HEK293T (cell line): ENCODE measurements around the gene BMPR1B.
"Not testable (repeated sequence)": the region's sequence is repeated elsewhere in the genome, so short reads cannot be mapped to it uniquely, and the experiment has no call there.

Experiments used
- CTCF ChIA-PET: fragments of 350-600 bp; formaldehyde crosslinking; extraction: SDS; loops from one replicate; lab custom pipeline; 2021; ENCODE audit warnings: antibody characterized with exemption, inconsistent platforms; lab: Yijun Ruan, JAX
- POLR2A ChIA-PET: fragments of 350-600 bp; formaldehyde crosslinking; extraction: SDS; loops from one replicate; lab custom pipeline; 2020; ENCODE audit warnings: antibody characterized with exemption, inconsistent platforms; lab: Yijun Ruan, JAX
- DNase-seq: peaks from one replicate; pipeline ENCODE4 v3.0.0; 2012; ENCODE audit warnings: mixed read lengths; ENCODE audit errors: extremely low spot score
- ARNT ChIP-seq: fragments of 450-650 bp; IDR thresholded peaks from 2 replicates; pipeline ENCODE4 v1.6.1; 2017; ENCODE audit warnings: mild to moderate bottlenecking
- BHLHE40 ChIP-seq: fragments of 450-650 bp; IDR thresholded peaks from 2 replicates; pipeline ENCODE4 v1.6.1; 2016; ENCODE audit warnings: mild to moderate bottlenecking, moderate library complexity, borderline replicate concordance
- CTBP1 ChIP-seq: fragments of 450-650 bp; IDR thresholded peaks from 2 replicates; pipeline ENCODE4 v1.6.1; 2016; ENCODE audit warnings: borderline replicate concordance
- ELF4 ChIP-seq: fragments of 450-650 bp; IDR thresholded peaks from 2 replicates; pipeline ENCODE4 v1.6.1; 2017; ENCODE audit warnings: antibody characterized with exemption
- FOXA1 ChIP-seq: fragments of 450-650 bp; IDR thresholded peaks from 2 replicates; pipeline ENCODE4 v1.6.1; 2016; ENCODE audit warnings: mild to moderate bottlenecking
- FOXK2 ChIP-seq: fragments of 450-650 bp; IDR thresholded peaks from 2 replicates; pipeline ENCODE4 v1.6.1; 2016; ENCODE audit warnings: mild to moderate bottlenecking
- FOXM1 ChIP-seq: fragments of 450-650 bp; IDR thresholded peaks from 2 replicates; pipeline ENCODE4 v1.6.1; 2017; ENCODE audit warnings: mild to moderate bottlenecking, borderline replicate concordance
- HDGF ChIP-seq: fragments of 450-650 bp; IDR thresholded peaks from 2 replicates; pipeline ENCODE4 v1.6.1; 2017; ENCODE audit warnings: antibody characterized with exemption, borderline replicate concordance
- L3MBTL2 ChIP-seq: fragments of 450-650 bp; conservative IDR thresholded peaks from 2 replicates; pipeline ENCODE4 v1.6.1; 2016; ENCODE audit warnings: mild to moderate bottlenecking
- LEF1 ChIP-seq: fragments of 450-650 bp; IDR thresholded peaks from 2 replicates; pipeline ENCODE4 v1.6.1; 2017; ENCODE audit warnings: mild to moderate bottlenecking, borderline replicate concordance
- NFRKB ChIP-seq: fragments of 450-650 bp; IDR thresholded peaks from 2 replicates; pipeline ENCODE4 v1.6.1; 2016; ENCODE audit warnings: mild to moderate bottlenecking, moderate library complexity
- SP1 ChIP-seq: fragments of 450-650 bp; IDR thresholded peaks from 2 replicates; pipeline ENCODE4 v1.6.1; 2017
- SUZ12 ChIP-seq: fragments of 450-650 bp; IDR thresholded peaks from 2 replicates; pipeline ENCODE4 v1.6.1; 2016; ENCODE audit warnings: mild to moderate bottlenecking
- TARDBP ChIP-seq: fragments of 450-650 bp; IDR thresholded peaks from 2 replicates; pipeline ENCODE4 v1.6.1; 2016
- ZNF384 ChIP-seq: fragments of 450-650 bp; IDR thresholded peaks from 2 replicates; pipeline ENCODE4 v1.6.1; 2016
- TF ChIP-seq, protein P1 (sequence below): fragments of 450-650 bp; IDR thresholded peaks from 2 replicates; pipeline ENCODE4 v1.6.1; 2016

Gene BMPR1B

DNA sequence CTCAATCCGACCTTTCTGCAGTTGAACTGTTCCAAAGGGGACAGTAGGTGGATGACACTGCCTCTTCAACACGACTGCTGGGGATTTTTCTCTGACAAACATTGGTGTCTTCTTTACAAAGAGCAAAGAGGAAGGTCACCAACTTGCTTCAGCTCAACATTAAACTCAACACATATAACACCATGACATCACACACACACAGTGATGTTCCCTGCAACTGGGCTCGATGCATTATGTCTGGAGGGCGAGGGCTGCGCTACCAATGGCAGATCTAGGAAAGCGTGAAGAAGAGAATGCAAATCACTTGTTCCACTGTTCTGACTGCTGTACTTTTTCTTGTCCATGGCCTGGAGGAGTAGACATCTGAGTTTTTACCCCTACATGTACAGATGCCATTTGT lies 405.1 kb downstream of the BMPR1B start:
- DNase-seq, result no peak
- CTCF ChIA-PET, result no interaction called here
- POLR2A ChIA-PET, result no interaction called here
- TF ChIP-seq FOXK2 (no peak), LEF1 (no peak), SUZ12 (no peak), ELF4 (no peak), TARDBP (no peak), ARNT (no peak), ZNF384 (no peak), L3MBTL2 (no peak), CTBP1 (no peak), SP1 (no peak), HDGF (no peak), NFRKB (no peak), FOXA1 (no peak), FOXM1 (no peak), BHLHE40 (no peak)
- TF ChIP-seq, protein P1, sequence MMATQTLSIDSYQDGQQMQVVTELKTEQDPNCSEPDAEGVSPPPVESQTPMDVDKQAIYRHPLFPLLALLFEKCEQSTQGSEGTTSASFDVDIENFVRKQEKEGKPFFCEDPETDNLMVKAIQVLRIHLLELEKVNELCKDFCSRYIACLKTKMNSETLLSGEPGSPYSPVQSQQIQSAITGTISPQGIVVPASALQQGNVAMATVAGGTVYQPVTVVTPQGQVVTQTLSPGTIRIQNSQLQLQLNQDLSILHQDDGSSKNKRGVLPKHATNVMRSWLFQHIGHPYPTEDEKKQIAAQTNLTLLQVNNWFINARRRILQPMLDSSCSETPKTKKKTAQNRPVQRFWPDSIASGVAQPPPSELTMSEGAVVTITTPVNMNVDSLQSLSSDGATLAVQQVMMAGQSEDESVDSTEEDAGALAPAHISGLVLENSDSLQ, result no peak

DNA sequence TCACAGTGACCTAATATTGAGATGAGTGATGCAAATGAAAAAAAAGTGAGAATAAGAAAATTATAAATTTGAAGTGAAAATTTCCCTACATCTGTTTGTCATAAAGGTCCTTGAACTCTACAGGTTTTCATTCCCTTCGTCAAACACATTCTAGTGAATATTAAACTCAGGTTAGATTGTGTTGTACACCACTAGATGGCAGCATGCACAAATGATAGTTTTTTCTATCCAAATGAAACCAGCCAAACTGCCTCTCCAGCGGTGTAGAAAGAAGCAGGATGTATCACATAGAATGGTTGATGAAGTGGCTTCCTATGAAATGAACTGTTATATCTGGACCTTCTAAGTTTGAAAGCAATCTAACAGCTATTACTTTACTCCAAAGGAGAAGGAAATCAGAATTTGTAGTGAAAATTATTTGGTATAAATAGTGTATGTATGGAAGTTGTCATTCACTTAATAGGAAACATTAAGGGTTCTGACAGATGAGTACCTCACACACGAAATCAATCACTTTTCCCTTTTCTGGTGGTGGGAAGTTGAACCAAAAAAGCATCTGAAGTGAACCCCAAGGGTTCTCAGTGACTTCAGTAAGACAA lies 408.3 kb downstream of the BMPR1B start:
- DNase-seq, result peak; percentile 51
- ChIA-PET CTCF (no interaction called here), POLR2A (no interaction called here)
- TF ChIP-seq NFRKB (no peak), FOXK2 (no peak), SP1 (no peak), L3MBTL2 (no peak), FOXM1 (no peak), LEF1 (no peak), TARDBP (no peak), ARNT (no peak), FOXA1 (no peak), BHLHE40 (no peak), ZNF384 (no peak), HDGF (no peak), SUZ12 (no peak), ELF4 (no peak)
- TF ChIP-seq, protein P1, result no peak

DNA sequence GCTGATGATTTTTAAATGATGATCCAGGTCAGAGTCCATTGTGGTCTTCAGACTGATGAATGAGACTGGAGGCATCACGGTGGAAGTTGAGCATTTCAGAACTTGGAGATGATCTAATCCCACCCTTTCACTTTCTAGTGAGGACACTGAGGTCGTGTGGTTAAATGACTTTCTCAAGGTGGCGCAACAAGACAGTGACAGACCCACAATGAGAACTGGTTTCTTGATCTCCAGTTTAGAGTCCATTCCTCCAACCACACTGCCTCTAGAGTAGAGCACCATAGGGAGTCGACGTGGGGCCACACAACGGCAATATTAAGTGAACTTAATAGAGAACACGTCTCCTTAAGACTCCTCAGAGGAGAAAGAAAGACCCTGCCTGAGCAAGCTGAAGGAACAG lies 410.1 kb downstream of the BMPR1B start:
- ChIA-PET POLR2A (no interaction called here), CTCF (interaction anchor here (0.6 kb wide), 1 partner anchor 619 kb away, joined by 6 read pairs; no protein-coding TSS in a partner anchor)
- TF ChIP-seq NFRKB (no peak), ARNT (no peak), FOXK2 (no peak), HDGF (no peak), TARDBP (no peak), ZNF384 (no peak), FOXA1 (no peak), LEF1 (no peak), ELF4 (no peak)
- DNase-seq, result no peak

DNA sequence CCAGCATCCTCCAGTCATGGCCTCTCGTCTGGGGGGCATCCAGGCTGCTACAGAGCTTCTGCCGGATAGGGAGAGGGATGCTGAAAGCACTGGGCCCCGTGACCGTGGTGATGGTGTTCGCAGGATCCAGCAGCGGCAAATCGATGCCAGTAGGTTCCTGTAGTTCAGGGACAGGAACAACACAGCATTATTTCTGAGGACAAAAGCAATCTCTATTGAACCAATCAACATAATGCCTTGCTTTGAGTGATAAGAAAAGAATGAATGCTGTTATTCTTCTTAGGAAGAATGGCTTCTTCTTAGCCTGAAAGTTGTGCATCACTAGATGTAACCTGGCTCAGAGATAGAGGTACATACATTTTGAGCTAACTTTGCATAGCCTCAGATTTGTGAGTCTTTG lies 412.4 kb downstream of the BMPR1B start:
- ChIA-PET POLR2A (no interaction called here), CTCF (interaction anchor here (0.6 kb wide), 2 partner anchors 113 to 273 kb away, joined by 3 read pairs; no protein-coding TSS in a partner anchor)
- DNase-seq, result no peak
- TF ChIP-seq ZNF384 (no peak), LEF1 (no peak)

DNA sequence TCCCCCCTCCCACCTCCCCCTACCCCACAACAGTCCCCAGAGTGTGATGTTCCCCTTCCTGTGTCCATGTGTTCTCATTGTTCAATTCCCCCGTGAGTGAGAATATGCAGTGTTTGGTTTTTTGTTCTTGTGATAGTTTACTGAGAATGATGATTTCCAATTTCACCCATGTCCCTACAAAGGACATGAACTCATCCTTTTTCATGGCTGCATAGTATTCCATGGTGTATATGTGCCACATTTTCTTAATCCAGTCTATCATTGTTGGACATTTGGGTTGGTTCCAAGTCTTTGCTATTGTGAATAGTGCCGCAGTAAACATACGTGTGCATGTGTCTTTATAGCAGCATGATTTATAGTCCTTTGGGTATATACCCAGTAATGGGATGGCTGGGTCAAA lies 413.6 kb downstream of the BMPR1B start:
- DNase-seq, POLR2A ChIA-PET, CTCF ChIA-PET: not testable (repeated sequence)

DNA sequence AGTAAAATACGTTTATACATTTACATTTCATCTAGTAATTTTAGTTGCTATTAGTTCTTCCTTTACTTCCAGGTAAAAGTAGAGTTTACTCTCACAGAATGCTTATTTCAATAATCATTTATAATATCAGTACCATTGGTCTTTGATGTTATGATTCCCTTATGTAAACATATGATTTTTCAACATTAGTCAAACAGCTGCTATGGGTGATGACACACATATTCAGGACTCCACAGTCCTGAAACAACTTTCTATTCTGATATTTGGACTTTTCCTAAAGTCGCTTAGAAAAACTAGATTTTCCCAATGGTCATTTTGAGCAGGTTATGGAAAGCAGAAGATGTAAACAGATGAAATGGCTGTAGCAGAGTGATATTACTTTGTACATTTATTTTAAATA lies 421.2 kb downstream of the BMPR1B start:
- no peak for TF ChIP-seq FOXK2
- no peak for TF ChIP-seq NFRKB
- TF ChIP-seq ELF4, result no peak
- TF ChIP-seq FOXM1, result no peak
- no peak for TF ChIP-seq SUZ12
- TF ChIP-seq, protein P1, result no peak
- TF ChIP-seq TARDBP, result no peak
- TF ChIP-seq FOXA1, result no peak
- TF ChIP-seq HDGF, result no peak
- TF ChIP-seq LEF1, result no peak
- no peak for DNase-seq
- ChIA-PET POLR2A (no interaction called here), CTCF (no interaction called here)
